Testis (tissue), 2 donors: Measurements from ENCODE around the gene UBE2V1.

Experiments used
- POLR2A ChIP-seq: fragments of 450-650 bp; IDR thresholded peaks from one replicate; pipeline ENCODE4 v1.6.1; 2017; ENCODE audit warnings: antibody characterized with exemption, mild to moderate bottlenecking, moderate library complexity
- TF ChIP-seq, protein P1 (sequence below), 3 experiments: fragments of 450-650 bp in 2 of 3; fragments of 200-600 bp in 1 of 3; sonication (generic) in 1 of 3; IDR thresholded peaks; one replicate each; pipeline ENCODE4 v1.5.1; 2016 to 2019; ENCODE audit warnings: antibody characterized with exemption in 3 of 3, mild to moderate bottlenecking in 2 of 3, moderate library complexity in 1 of 3

DNA sequence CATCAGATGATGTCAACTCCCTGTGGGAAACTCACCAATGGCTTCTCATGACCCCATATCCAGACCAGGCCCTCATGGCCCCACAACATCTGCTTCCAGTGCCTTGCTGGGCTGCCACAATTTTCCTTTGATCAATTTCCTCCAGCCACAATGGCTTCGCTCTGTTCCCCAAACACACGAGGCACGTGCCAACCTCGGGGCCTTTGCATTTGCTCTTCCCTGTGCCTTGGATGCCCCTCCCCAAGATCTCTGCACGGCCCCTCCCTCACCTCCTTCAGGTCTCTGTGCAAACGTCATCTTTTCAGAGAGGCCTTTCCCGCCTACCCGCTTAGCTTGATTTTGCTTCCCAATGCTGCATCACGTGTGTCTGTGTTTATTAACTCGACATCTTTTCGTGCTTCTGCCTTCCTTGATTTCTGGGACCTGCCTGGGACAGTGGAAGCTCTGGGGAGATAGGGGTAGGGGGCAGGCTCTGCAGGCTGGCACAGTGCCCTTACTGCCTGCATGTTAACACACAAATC is 27.4 kb upstream of the UBE2V1 start:
- TF ChIP-seq, protein P1, sequence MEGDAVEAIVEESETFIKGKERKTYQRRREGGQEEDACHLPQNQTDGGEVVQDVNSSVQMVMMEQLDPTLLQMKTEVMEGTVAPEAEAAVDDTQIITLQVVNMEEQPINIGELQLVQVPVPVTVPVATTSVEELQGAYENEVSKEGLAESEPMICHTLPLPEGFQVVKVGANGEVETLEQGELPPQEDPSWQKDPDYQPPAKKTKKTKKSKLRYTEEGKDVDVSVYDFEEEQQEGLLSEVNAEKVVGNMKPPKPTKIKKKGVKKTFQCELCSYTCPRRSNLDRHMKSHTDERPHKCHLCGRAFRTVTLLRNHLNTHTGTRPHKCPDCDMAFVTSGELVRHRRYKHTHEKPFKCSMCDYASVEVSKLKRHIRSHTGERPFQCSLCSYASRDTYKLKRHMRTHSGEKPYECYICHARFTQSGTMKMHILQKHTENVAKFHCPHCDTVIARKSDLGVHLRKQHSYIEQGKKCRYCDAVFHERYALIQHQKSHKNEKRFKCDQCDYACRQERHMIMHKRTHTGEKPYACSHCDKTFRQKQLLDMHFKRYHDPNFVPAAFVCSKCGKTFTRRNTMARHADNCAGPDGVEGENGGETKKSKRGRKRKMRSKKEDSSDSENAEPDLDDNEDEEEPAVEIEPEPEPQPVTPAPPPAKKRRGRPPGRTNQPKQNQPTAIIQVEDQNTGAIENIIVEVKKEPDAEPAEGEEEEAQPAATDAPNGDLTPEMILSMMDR (IDR thresholded peaks at IDR 0.05): no peak
- no peak for TF ChIP-seq POLR2A
